Neural cell (in vitro differentiated cells): ENCODE data around the gene VPS37C.
"Not testable (repeated sequence)": the region's sequence is repeated elsewhere in the genome, so short reads cannot be mapped to it uniquely, and the experiment has no call there.

Experiments
- CTCF ChIP-seq: fragments of 450-650 bp; IDR thresholded peaks from 2 replicates; pipeline ENCODE4 v1.5.1; 2014; ENCODE audit warnings: antibody characterized with exemption, mild to moderate bottlenecking, moderate library complexity; ENCODE audit not compliant: poor library complexity, severe bottlenecking
- EP300 ChIP-seq: fragments of 450-650 bp; conservative IDR thresholded peaks from 2 replicates; pipeline ENCODE4 v1.6.1; 2014; ENCODE audit warnings: antibody characterized with exemption, mild to moderate bottlenecking, moderate library complexity; ENCODE audit not compliant: poor library complexity, severe bottlenecking
- EZH2 ChIP-seq: fragments of 200-600, 300-800 bp; shearing (Covaris generic), sonication (generic); IDR thresholded peaks from 2 replicates; pipeline ENCODE4 v1.6.1; 2014; ENCODE audit warnings: antibody characterized with exemption, low read length, borderline replicate concordance, mild to moderate bottlenecking; ENCODE audit not compliant: insufficient read depth, poor library complexity, severe bottlenecking
- POLR2AphosphoS5 ChIP-seq: IDR thresholded peaks from 2 replicates; pipeline ENCODE4 v1.6.1; 2012
- RAD21 ChIP-seq: fragments of 450-650 bp; conservative IDR thresholded peaks from 2 replicates; pipeline ENCODE4 v1.6.1; 2014; ENCODE audit warnings: antibody characterized with exemption, mild to moderate bottlenecking, moderate library complexity
- REST ChIP-seq: IDR thresholded peaks from 2 replicates; pipeline ENCODE4 v1.6.1; 2012; ENCODE audit warnings: borderline replicate concordance
- TAF1 ChIP-seq: IDR thresholded peaks from 2 replicates; pipeline ENCODE4 v1.6.1; 2012; ENCODE audit warnings: low read depth

- not testable (repeated sequence) for TF ChIP-seq REST, EP300, CTCF, RAD21, EZH2, POLR2AphosphoS5, TAF1
Measured at GRCh38 chr11:61166331-61166730, 5.1 kb upstream of the VPS37C start.
